Muscle layer of colon (tissue), 2 donors: ENCODE measurements around the gene CELSR3.
A peak's percentile ranks its signal among the peaks of the same experiment; 100 is the strongest.

ENCODE experiments used
- H3K27ac ChIP-seq: one replicate; pipeline ENCODE4 v1.7.0; 2013; ENCODE audit warnings: low read depth, mild to moderate bottlenecking, low read length, moderate library complexity
- H3K27me3 ChIP-seq, 2 donors: one replicate each; pipeline ENCODE4 v1.7.0; 2013; ENCODE audit warnings: low read length in 2 of 2, mild to moderate bottlenecking in 2 of 2; ENCODE audit not compliant: insufficient read depth in 2 of 2, control insufficient read depth in 1 of 2
- H3K36me3 ChIP-seq: one replicate; pipeline ENCODE4 v1.7.0; 2013; ENCODE audit warnings: mild to moderate bottlenecking, low read length; ENCODE audit not compliant: insufficient read depth
- H3K4me1 ChIP-seq: one replicate; pipeline ENCODE4 v1.7.0; 2013; ENCODE audit warnings: mild to moderate bottlenecking, low read length; ENCODE audit not compliant: insufficient read depth
- H3K4me3 ChIP-seq, 2 donors: one replicate each; pipeline ENCODE4 v1.7.0; 2013; ENCODE audit warnings: low read length in 2 of 2, low read depth in 1 of 2, mild to moderate bottlenecking in 1 of 2, moderate library complexity in 1 of 2
- H3K9ac ChIP-seq: one replicate; pipeline ENCODE4 v1.7.0; 2013; ENCODE audit warnings: low read length
- H3K9me3 ChIP-seq: one replicate; pipeline ENCODE4 v1.7.0; 2013; ENCODE audit warnings: mild to moderate bottlenecking, low read length
- donor health status: abdominal sarcoma.
- donor health status: Adenocarcinoma of cecum.

The CELSR3 gene, protein sequence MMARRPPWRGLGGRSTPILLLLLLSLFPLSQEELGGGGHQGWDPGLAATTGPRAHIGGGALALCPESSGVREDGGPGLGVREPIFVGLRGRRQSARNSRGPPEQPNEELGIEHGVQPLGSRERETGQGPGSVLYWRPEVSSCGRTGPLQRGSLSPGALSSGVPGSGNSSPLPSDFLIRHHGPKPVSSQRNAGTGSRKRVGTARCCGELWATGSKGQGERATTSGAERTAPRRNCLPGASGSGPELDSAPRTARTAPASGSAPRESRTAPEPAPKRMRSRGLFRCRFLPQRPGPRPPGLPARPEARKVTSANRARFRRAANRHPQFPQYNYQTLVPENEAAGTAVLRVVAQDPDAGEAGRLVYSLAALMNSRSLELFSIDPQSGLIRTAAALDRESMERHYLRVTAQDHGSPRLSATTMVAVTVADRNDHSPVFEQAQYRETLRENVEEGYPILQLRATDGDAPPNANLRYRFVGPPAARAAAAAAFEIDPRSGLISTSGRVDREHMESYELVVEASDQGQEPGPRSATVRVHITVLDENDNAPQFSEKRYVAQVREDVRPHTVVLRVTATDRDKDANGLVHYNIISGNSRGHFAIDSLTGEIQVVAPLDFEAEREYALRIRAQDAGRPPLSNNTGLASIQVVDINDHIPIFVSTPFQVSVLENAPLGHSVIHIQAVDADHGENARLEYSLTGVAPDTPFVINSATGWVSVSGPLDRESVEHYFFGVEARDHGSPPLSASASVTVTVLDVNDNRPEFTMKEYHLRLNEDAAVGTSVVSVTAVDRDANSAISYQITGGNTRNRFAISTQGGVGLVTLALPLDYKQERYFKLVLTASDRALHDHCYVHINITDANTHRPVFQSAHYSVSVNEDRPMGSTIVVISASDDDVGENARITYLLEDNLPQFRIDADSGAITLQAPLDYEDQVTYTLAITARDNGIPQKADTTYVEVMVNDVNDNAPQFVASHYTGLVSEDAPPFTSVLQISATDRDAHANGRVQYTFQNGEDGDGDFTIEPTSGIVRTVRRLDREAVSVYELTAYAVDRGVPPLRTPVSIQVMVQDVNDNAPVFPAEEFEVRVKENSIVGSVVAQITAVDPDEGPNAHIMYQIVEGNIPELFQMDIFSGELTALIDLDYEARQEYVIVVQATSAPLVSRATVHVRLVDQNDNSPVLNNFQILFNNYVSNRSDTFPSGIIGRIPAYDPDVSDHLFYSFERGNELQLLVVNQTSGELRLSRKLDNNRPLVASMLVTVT (N-terminal part only)

DNA sequence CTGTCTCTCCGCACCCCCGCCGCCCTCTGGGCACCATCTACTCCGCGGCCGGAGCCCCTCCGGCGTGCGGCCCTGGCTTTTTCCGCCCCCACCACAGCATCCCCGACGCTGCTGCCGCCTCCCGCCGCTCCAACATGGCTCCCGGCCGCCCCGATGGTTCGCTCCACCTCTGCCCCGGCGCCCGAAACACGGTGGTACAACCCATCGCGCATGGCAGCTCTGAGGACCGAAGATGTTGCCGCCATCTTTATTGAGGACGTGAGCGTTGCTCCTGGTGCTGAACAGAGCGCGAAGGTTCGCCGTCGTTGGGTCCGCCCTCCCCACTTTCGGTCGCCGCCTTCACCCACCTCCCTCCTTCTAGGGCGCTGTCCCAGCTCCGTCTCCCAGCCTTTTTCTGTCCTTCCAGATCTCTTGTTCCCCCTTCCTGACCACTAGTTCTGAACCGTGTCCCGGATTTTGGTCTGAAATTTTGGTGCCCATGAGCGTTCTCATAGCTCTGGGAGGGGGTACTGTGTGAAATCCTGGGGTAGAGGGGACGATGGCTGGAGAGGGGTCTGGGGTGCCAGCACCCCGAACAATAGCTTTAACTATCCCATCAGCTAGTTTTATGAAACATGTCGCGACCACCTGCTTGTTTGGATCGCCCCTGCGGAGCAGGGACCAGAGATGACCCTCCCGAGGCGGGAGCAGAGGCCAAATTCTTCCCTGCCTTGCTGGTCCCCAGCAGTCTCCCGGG is at the start of gene CELSR3:
TSS of gene CELSR3 (minus strand) at position 134 of the 736 bp plus-strand sequence. CDS start 252 bp downstream, outside the sequence.
- Histone ChIP-seq H3K9me3 (no peaks in the 10 kb centered on the region), H3K4me1 (peaks cover 9% of the 10 kb centered on the region), H3K36me3 (no peaks in the 10 kb centered on the region), H3K9ac (no peak within 1 kb of the TSS), H3K4me3 (peak within 1 kb of the TSS; percentile 31 to 38), H3K27me3 (peaks cover 15 to 46% of the 10 kb centered on the region in 2 donors), H3K27ac (no peak within 1 kb of the TSS)

DNA sequence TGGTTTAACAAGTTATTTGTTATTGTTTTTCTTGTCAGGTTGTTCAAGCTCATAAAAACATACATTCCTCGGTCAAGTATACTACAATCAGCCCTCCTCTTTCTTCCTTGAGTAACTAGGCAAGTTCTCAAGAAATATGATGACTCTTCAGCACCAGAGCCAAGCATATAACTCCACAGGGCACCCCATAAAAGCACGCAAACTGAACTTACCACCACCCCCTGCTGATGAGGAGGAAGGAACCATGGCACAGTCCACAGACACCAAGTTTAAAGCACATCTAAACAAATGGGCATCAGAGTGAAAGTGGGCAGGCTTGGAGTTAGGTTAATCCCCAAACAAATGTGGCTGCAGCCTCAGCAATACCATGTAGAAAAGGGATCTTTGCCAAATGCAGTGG is 49.0 kb upstream of the CELSR3 start:
- H3K4me1 ChIP-seq, result peaks cover 24% of the 10 kb centered on the region
- H3K9me3 ChIP-seq, result no peaks in the 10 kb centered on the region
- H3K9ac ChIP-seq, result no peak overlapping the region
- H3K4me3 ChIP-seq, result no peak overlapping the region
- H3K27me3 ChIP-seq, result no peaks in the 10 kb centered on the region
- H3K27ac ChIP-seq, result no peak overlapping the region
- peaks cover 30% of the 10 kb centered on the region for H3K36me3 ChIP-seq

DNA sequence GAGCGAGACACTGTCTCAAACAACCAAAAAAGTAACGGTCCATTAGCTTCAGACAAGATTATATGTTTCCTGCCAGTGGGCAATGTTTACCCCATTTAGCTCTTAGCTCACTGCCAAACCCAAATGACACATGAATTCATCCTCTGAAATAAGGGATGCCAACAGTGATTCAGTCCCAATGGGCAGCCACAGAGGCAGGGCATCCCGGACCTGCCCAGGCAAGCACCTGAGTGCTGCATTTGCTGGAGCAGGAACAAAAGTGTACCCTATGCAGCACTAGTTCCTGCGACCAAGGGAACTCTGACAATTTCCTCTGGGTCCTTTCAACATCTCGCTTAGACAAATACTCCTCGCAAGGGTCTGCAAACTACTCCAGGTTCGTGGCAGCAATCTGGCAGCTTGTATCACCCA is 46.4 kb upstream of the CELSR3 start:
- Histone ChIP-seq H3K4me1 (peaks cover 9% of the 10 kb centered on the region), H3K36me3 (peaks cover 30% of the 10 kb centered on the region), H3K27me3 (no peaks in the 10 kb centered on the region), H3K9me3 (no peaks in the 10 kb centered on the region), H3K4me3 (no peak overlapping the region), H3K9ac (no peak overlapping the region), H3K27ac (no peak overlapping the region)

DNA sequence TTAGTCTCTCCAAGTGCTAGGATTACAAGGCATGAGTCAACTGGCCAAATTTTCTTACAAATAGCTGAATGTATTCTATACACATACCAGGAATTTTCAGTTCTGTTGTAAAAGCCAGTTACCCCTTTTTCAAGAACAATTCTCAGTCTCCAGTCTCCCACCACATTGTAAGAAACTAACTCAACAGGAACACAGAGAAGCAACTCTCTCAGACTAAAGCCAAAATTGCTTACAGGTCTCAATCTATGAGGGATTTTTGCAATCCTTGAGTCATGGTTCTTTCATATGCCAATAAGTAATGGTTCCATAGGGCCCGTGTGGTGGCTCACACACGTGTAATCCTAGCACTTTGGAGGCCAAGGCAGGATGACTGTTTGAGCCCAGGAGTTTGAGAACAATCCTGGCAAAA is 45.8 kb upstream of the CELSR3 start:
- H3K4me3 ChIP-seq, result no peak overlapping the region
- no peaks in the 10 kb centered on the region for H3K27me3 ChIP-seq
- no peak overlapping the region for H3K27ac ChIP-seq
- H3K36me3 ChIP-seq, result peaks cover 30% of the 10 kb centered on the region
- no peak overlapping the region for H3K9ac ChIP-seq
- peaks cover 9% of the 10 kb centered on the region for H3K4me1 ChIP-seq
- H3K9me3 ChIP-seq, result no peaks in the 10 kb centered on the region

DNA sequence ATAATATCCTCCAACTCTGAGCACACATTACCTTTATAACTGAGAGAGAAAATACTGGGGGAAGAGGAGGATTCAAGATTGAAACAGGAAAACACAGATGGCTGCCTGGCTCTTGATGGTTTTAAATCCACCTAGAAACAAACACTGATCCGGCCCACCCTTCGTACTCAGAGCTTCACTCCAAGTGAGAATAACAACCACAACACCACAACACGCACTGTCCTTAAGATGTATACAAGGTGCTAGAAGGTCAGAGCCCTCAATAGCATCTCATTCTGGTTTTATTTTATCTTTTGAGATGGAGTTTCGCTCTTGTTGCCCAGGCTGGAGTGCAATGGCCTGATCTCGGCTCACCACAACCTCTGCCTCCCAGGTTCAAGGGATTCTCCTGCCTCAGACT is 44.5 kb upstream of the CELSR3 start:
- Histone ChIP-seq H3K27ac (no peak overlapping the region), H3K27me3 (no peaks in the 10 kb centered on the region), H3K9me3 (no peaks in the 10 kb centered on the region), H3K4me1 (peaks cover 4% of the 10 kb centered on the region), H3K36me3 (peaks cover 30% of the 10 kb centered on the region), H3K4me3 (no peak overlapping the region), H3K9ac (no peak overlapping the region)

DNA sequence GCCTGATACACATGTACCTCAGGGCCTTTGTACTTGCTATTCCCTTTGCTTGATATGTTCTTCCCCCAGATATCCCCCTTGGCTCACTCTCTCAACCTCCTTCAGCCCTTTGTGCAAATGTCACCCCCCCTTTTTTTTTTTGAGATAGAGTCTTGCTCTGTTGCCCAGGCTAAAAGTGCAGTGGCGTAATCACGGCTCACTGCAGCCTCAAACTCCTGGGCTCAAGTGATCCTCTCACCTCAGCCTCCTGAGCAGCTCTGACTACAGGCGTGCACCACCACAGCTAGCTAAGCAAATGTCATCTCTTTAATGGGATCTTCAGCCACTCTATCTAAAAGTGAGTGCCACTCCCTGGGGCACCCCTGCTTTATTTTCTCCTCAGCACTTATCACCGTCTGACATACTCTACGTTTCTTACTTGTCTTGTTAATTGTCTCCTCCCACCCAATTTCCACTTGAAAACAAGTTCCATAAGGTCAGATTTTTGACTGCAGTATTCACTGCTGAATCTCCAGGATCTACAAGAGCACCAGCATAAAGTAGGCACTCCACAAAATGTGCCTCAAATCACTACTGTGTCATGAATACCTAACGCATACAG is 39.7 kb upstream of the CELSR3 start:
- no peak overlapping the region for H3K4me3 ChIP-seq
- no peaks in the 10 kb centered on the region for H3K9me3 ChIP-seq
- H3K27ac ChIP-seq, result no peak overlapping the region
- H3K36me3 ChIP-seq, result peaks cover 10% of the 10 kb centered on the region
- no peaks in the 10 kb centered on the region for H3K27me3 ChIP-seq
- peaks cover 4% of the 10 kb centered on the region for H3K4me1 ChIP-seq
- H3K9ac ChIP-seq, result no peak overlapping the region

DNA sequence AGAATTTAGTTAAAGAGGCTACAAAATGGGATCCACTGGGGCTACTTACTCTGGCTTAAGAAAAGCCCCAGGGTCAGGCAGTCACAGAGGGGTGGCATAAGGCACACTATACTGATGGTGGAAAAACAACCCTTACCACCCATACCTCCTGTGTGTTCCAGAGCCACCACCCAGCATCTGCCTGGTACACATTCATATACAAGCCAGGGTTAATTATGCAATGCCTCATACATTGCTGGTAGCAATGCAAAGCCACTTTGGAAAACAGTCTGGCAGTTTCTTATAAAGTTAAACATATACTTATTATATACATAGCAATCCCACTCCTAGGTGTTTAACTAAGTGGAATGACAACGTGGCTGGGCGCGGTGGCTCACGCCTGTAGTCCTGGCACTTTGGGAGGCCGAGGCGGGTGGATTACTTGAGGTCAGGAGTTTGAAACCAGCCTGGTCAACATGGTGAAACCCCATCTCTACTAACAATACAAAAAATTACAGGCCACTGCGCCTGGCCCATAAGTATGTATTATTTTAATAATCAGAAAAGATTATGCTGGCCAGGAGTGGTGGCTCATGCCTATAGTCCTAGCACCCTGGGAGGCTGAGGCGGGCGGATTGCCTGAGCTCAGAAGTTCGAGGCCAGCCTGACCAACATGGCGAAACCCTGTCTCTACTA is 38.2 kb upstream of the CELSR3 start:
- Histone ChIP-seq H3K9me3 (no peaks in the 10 kb centered on the region), H3K36me3 (peaks cover 6% of the 10 kb centered on the region), H3K4me1 (peaks cover 4% of the 10 kb centered on the region), H3K9ac (no peak overlapping the region), H3K27me3 (no peaks in the 10 kb centered on the region), H3K27ac (no peak overlapping the region), H3K4me3 (no peak overlapping the region)

DNA sequence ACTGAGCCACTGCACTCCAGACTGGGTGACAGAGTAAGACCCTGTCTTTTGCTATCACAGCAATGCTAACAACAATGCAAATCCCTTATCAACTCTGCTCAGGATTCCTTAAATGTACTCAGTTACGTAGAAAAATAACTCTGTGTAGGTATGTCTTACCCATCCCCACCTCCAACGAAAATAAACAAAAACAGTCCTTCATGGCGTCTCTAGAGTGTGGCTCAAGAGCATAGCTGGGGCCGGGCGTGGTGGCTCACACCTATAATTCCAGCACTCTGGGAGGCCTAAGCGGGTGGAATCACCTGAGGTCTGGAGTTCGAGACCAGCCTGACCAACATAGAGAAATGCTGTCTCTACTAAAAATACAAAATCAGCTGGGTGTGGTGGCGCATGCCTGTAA is 36.2 kb upstream of the CELSR3 start:
- Histone ChIP-seq H3K9ac (no peak overlapping the region), H3K27ac (no peak overlapping the region), H3K9me3 (no peaks in the 10 kb centered on the region), H3K36me3 (peaks cover 10% of the 10 kb centered on the region), H3K4me3 (no peak overlapping the region), H3K4me1 (peaks cover 14% of the 10 kb centered on the region), H3K27me3 (no peaks in the 10 kb centered on the region)

DNA sequence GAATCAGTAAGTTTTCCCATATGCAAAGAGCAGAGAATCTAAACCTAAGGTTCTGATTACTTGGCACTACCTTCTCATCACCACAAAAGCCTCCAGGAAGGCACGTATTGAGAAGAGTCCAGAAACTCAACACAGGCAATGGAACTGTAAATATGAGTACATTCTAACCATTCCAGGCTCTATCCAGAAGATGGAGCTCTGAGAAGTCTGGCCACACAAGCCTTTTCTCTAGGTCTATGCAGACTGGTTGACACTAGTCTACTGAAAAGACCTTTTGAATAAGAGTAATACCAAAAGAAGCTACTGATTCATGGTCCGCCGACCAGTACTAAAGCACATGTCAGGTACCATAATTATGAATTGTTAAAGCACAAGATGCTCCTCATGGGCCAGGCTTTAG is 35.3 kb upstream of the CELSR3 start:
- no peaks in the 10 kb centered on the region for H3K27me3 ChIP-seq
- H3K36me3 ChIP-seq, result peaks cover 15% of the 10 kb centered on the region
- no peak overlapping the region for H3K4me3 ChIP-seq
- H3K9ac ChIP-seq, result no peak overlapping the region
- H3K9me3 ChIP-seq, result no peaks in the 10 kb centered on the region
- no peak overlapping the region for H3K27ac ChIP-seq
- H3K4me1 ChIP-seq, result peaks cover 14% of the 10 kb centered on the region

DNA sequence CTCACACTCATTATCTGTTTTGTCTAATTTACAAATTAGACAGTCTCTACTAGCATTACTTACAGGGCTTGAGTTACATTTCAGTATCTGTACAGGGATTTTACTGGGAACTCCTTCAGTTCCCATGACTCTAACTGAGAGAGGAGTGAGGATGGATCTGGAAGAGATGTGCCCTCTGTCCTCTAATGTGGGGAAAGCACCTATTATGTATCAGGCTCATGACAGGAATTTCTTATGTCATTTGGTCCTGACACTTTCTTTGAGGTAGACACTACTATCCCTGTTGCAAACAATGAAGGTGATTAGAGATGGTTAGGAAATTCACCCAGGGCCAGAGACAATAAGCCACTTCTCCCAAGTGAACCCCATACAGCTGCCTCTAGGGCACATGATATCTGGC is 33.9 kb upstream of the CELSR3 start:
- Histone ChIP-seq H3K27ac (no peak overlapping the region), H3K4me1 (peaks cover 14% of the 10 kb centered on the region), H3K4me3 (no peak overlapping the region), H3K27me3 (no peaks in the 10 kb centered on the region), H3K9me3 (no peaks in the 10 kb centered on the region), H3K9ac (no peak overlapping the region), H3K36me3 (peaks cover 28% of the 10 kb centered on the region)
